SK-N-SH (cell line): ENCODE measurements around the gene POLR2B. TPM values are rescaled to one million over a fixed set of nuclear protein-coding genes. Genes with fewer than 3 reads are reported as not detected.

Experiments used
- CTCF ChIA-PET: fragments of 300-600, 350-600 bp; formaldehyde crosslinking; extraction: SDS; loops from one replicate; lab custom pipeline; 2021; lab: Yijun Ruan, JAX
- POLR2A ChIA-PET: fragments of 350-600 bp; sonication (Branson Sonifier 250); formaldehyde crosslinking; extraction: SDS; loops from one replicate; lab custom pipeline; 2020; ENCODE audit warnings: antibody characterized with exemption, inconsistent platforms; lab: Yijun Ruan, JAX
- DNase-seq: peaks from one replicate; pipeline ENCODE4 v3.0.0; 2012
- H2AFZ ChIP-seq: fragments of 200-600 bp; sonication (generic); 2 replicates; pipeline ENCODE4 v1.8.1; 2016; ENCODE audit warnings: antibody characterized with exemption, mild to moderate bottlenecking, low read depth
- H3F3A ChIP-seq: fragments of 200-600 bp; sonication (generic); replicated peaks from 2 replicates; pipeline ENCODE3; 2016; ENCODE audit warnings: antibody characterized with exemption, mild to moderate bottlenecking; ENCODE audit not compliant: insufficient read depth
- H3K27ac ChIP-seq, 2 experiments: fragments of 200-500 bp in 1 of 2; fragments of 200-600 bp in 1 of 2; sonication (Bioruptor generic) in 1 of 2; sonication (generic), shearing (Covaris generic) in 1 of 2; 2 replicates each; pipeline versions ENCODE4 v1.5.1 to v1.6.1; 2014 to 2016; ENCODE audit warnings: low read depth in 2 of 2, inconsistent platforms in 1 of 2, low read length in 1 of 2, mild to moderate bottlenecking in 1 of 2, mixed read lengths in 1 of 2
- H3K27me3 ChIP-seq: fragments of 200-600 bp; sonication (generic), shearing (Covaris generic); 2 replicates; pipeline ENCODE4 v1.6.1; 2016; ENCODE audit warnings: mixed run types; ENCODE audit not compliant: insufficient read depth
- H3K36me3 ChIP-seq, 2 experiments: fragments of 200-500 bp in 1 of 2; fragments of 200-600 bp in 1 of 2; sonication (Bioruptor generic) in 1 of 2; sonication (generic) in 1 of 2; replicated peaks in 1 of 2; 2 replicates each; pipeline versions ENCODE3 to v1.5.1; 2014 to 2016; ENCODE audit warnings: low read length in 1 of 2, mild to moderate bottlenecking in 1 of 2; ENCODE audit not compliant: insufficient read depth in 2 of 2, control insufficient read depth in 1 of 2
- H3K4me1 ChIP-seq, 2 experiments: fragments of 200-500 bp in 1 of 2; fragments of 200-600 bp in 1 of 2; sonication (Bioruptor generic) in 1 of 2; sonication (generic), shearing (Covaris generic) in 1 of 2; 2 replicates each; pipeline versions ENCODE4 v1.5.1 to v1.6.1; 2014 to 2016; ENCODE audit warnings: low read depth in 1 of 2, low read length in 1 of 2, mixed run types in 1 of 2; ENCODE audit not compliant: insufficient read depth in 2 of 2, control insufficient read depth in 1 of 2
- H3K4me2 ChIP-seq: fragments of 200-600 bp; sonication (generic), shearing (Covaris generic); 2 replicates; pipeline ENCODE4 v1.6.1; 2017; ENCODE audit warnings: mixed run types
- H3K4me3 ChIP-seq, 2 experiments: fragments of 200-500 bp in 1 of 2; fragments of 200-600 bp in 1 of 2; sonication (Bioruptor generic) in 1 of 2; sonication (generic), shearing (Covaris generic) in 1 of 2; 2 replicates each; pipeline versions ENCODE4 v1.5.1 to v1.8.1; 2014 to 2016; ENCODE audit warnings: low read depth in 2 of 2, inconsistent platforms in 1 of 2, low read length in 1 of 2, mild to moderate bottlenecking in 1 of 2, mixed read lengths in 1 of 2, moderate library complexity in 1 of 2
- H3K79me2 ChIP-seq: fragments of 200-600 bp; sonication (generic); 2 replicates; pipeline ENCODE4 v1.8.1; 2017; ENCODE audit warnings: mild to moderate bottlenecking; ENCODE audit not compliant: insufficient read depth
- H3K9ac ChIP-seq: fragments of 200-600 bp; sonication (generic); 2 replicates; pipeline ENCODE4 v1.6.1; 2017; ENCODE audit warnings: mixed run types
- H3K9me2 ChIP-seq: fragments of 200-600 bp; sonication (generic); 2 replicates; pipeline ENCODE4 v1.6.1; 2017; ENCODE audit warnings: mixed run types
- H3K9me3 ChIP-seq: fragments of 200-600 bp; sonication (generic); 2 replicates; pipeline ENCODE4 v1.6.1; 2017; ENCODE audit warnings: mixed run types, mild to moderate bottlenecking, moderate library complexity
- H4K20me1 ChIP-seq: fragments of 200-600 bp; sonication (generic); 2 replicates; pipeline ENCODE4 v1.6.1; 2017; ENCODE audit warnings: mild to moderate bottlenecking, mixed run types; ENCODE audit not compliant: insufficient read depth
- MXI1 ChIP-seq: IDR thresholded peaks from 2 replicates; pipeline ENCODE4 v1.6.1; 2012; ENCODE audit warnings: mild to moderate bottlenecking, low read depth, low read length, improper control_type of control experiment
- NFIC ChIP-seq: IDR thresholded peaks from 2 replicates; pipeline ENCODE4 v1.4.0; 2012; ENCODE audit warnings: borderline replicate concordance
- RCOR1 ChIP-seq: fragments of 150-350 bp; IDR thresholded peaks from 2 replicates; pipeline ENCODE4 v1.6.1; 2017; ENCODE audit warnings: antibody characterized with exemption, low read length
- SIN3A ChIP-seq: IDR thresholded peaks from 2 replicates; pipeline ENCODE4 v1.6.1; 2012; ENCODE audit warnings: low read depth, mild to moderate bottlenecking, low read length, moderate library complexity, borderline replicate concordance
- SMC3 ChIP-seq: IDR thresholded peaks from 2 replicates; pipeline ENCODE4 v1.6.1; 2012; ENCODE audit warnings: low read depth, low read length, improper control_type of control experiment
- WGBS: methylation state at CpG from one replicate; pipeline ENCODE4 v1.1.6; 2017; ENCODE audit warnings: low lambda C conversion rate; 5-methylcytosine and 5-hydroxymethylcytosine counted together
- polyA plus RNA-seq, 3 experiments: library from polyadenylated mRNA; depleted of rRNA; stranded (reverse); fragments of >200 nt; gene quantifications; 2 replicates each; pipeline ENCODE4 v1.2.3, GENCODE V29; 2012
- TF ChIP-seq, protein P1 (sequence below): IDR thresholded peaks from 2 replicates; pipeline ENCODE4 v1.4.0; 2012; ENCODE audit warnings: low read depth
- TF ChIP-seq, protein P2 (sequence below): fragments of 200-600 bp; sonication (generic); IDR thresholded peaks from 2 replicates; pipeline ENCODE4 v1.6.1; 2017; ENCODE audit warnings: antibody characterized with exemption, mild to moderate bottlenecking, moderate library complexity
- TF ChIP-seq, protein P3 (sequence below): IDR thresholded peaks from 2 replicates; pipeline ENCODE4 v1.6.1; 2012; ENCODE audit warnings: mild to moderate bottlenecking, low read depth, low read length, moderate library complexity
- TF ChIP-seq, protein P4 (sequence below): IDR thresholded peaks from 2 replicates; pipeline ENCODE4 v1.4.0; 2012; ENCODE audit warnings: low read depth, borderline replicate concordance

Gene POLR2B
- polyA plus RNA-seq, 1 of the 3 experiments (the other 2 are of a cell fraction) = 58.5 TPM

DNA sequence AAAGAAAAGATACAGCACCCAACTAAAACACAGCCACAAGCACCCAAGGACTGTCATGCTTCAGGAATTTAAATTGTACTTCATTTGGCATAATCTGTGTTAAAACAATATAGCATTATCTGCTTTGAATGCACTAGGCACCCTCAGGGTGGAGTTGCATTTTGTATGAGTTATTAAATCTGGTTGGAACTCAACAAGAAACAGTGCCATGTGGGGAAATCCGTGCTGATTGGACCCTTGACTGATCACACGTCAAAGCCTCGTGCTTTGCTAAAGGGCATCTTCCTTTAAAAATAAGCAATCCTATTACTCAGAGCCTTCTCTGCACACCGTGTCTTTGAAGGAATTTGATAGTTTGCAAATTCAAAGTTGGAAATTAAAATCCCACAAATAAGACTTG lies 96.0 kb downstream of the POLR2B start:
- no peaks in the 10 kb centered on the region for H3K79me2 ChIP-seq
- H3K4me3 ChIP-seq = no peak overlapping the region
- CTCF ChIA-PET = interaction anchor here (1.0 to 1.7 kb wide), 3 partner anchors 37 to 90 kb away, joined by 3 to 8 read pairs (median 3); no protein-coding TSS in a partner anchor

DNA sequence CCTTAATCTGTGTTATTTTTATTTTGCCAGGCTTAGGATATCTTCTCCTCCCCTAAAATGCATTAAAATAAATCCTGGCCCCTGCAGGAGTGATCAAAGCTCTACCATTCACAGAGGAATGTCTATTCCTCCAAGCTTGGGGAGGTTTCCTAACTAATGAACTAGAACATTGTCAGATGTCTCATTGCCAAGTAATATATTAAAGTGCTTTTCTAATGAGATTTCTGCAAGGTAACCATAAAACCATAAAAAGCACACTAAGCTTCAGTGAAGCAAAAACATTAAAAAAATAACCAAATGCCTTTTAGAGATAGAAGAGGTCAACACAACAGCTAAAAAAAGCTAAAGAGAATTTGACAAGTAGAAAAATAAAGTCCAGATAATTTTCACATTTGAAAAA lies 96.7 kb downstream of the POLR2B start:
- no peak overlapping the region; the same call in 1 of the 2 replicates for H2AFZ ChIP-seq
- H3K9me2 ChIP-seq = no peaks in the 10 kb centered on the region
- no peaks in the 10 kb centered on the region for H4K20me1 ChIP-seq
- no peaks in the 10 kb centered on the region for H3K9me3 ChIP-seq
- H3K27me3 ChIP-seq = no peaks in the 10 kb centered on the region
- CTCF ChIA-PET = interaction anchor here (1.0 to 1.7 kb wide), 4 partner anchors 16 to 89 kb away, joined by 3 to 5 read pairs (median 4); no protein-coding TSS in a partner anchor
- no peaks in the 10 kb centered on the region for H3K36me3 ChIP-seq
- TF ChIP-seq NFIC = no peak
- TF ChIP-seq, protein P1, sequence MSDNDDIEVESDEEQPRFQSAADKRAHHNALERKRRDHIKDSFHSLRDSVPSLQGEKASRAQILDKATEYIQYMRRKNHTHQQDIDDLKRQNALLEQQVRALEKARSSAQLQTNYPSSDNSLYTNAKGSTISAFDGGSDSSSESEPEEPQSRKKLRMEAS = no peak
- TF ChIP-seq, protein P2, sequence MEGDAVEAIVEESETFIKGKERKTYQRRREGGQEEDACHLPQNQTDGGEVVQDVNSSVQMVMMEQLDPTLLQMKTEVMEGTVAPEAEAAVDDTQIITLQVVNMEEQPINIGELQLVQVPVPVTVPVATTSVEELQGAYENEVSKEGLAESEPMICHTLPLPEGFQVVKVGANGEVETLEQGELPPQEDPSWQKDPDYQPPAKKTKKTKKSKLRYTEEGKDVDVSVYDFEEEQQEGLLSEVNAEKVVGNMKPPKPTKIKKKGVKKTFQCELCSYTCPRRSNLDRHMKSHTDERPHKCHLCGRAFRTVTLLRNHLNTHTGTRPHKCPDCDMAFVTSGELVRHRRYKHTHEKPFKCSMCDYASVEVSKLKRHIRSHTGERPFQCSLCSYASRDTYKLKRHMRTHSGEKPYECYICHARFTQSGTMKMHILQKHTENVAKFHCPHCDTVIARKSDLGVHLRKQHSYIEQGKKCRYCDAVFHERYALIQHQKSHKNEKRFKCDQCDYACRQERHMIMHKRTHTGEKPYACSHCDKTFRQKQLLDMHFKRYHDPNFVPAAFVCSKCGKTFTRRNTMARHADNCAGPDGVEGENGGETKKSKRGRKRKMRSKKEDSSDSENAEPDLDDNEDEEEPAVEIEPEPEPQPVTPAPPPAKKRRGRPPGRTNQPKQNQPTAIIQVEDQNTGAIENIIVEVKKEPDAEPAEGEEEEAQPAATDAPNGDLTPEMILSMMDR = no peak
- TF ChIP-seq, protein P3, sequence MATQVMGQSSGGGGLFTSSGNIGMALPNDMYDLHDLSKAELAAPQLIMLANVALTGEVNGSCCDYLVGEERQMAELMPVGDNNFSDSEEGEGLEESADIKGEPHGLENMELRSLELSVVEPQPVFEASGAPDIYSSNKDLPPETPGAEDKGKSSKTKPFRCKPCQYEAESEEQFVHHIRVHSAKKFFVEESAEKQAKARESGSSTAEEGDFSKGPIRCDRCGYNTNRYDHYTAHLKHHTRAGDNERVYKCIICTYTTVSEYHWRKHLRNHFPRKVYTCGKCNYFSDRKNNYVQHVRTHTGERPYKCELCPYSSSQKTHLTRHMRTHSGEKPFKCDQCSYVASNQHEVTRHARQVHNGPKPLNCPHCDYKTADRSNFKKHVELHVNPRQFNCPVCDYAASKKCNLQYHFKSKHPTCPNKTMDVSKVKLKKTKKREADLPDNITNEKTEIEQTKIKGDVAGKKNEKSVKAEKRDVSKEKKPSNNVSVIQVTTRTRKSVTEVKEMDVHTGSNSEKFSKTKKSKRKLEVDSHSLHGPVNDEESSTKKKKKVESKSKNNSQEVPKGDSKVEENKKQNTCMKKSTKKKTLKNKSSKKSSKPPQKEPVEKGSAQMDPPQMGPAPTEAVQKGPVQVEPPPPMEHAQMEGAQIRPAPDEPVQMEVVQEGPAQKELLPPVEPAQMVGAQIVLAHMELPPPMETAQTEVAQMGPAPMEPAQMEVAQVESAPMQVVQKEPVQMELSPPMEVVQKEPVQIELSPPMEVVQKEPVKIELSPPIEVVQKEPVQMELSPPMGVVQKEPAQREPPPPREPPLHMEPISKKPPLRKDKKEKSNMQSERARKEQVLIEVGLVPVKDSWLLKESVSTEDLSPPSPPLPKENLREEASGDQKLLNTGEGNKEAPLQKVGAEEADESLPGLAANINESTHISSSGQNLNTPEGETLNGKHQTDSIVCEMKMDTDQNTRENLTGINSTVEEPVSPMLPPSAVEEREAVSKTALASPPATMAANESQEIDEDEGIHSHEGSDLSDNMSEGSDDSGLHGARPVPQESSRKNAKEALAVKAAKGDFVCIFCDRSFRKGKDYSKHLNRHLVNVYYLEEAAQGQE = no peak
- no peak for TF ChIP-seq SMC3
- no peak for TF ChIP-seq SIN3A
- TF ChIP-seq MXI1 = no peak
- TF ChIP-seq, all 33 proteins: peak for 0
- POLR2A ChIA-PET = no interaction called here
- Histone ChIP-seq H3K9ac (no peak overlapping the region), H3K4me2 (no peak overlapping the region), H3K27ac (peak overlapping the region in 1 of 2 experiments; percentile 60; a peak in 2 of 4 replicates), H3K4me1 (peaks cover 0 to 21% of the 10 kb centered on the region in 2 experiments; a peak in 2 of 4 replicates), H3K4me3 (no peak overlapping the region), H3F3A (peaks cover 31% of the 10 kb centered on the region), H3K79me2 (no peaks in the 10 kb centered on the region)
- DNase-seq = no peak

More for the DNA sequence above, 96.0 kb downstream of the POLR2B start:
- Histone ChIP-seq H4K20me1 (no peaks in the 10 kb centered on the region), H3F3A (peaks cover 27% of the 10 kb centered on the region), H3K9ac (0 out of 2 replicates have a peak overlapping the region, but pooled peaks have one; percentile 25), H3K9me2 (no peaks in the 10 kb centered on the region), H3K4me1 (peaks cover 0 to 21% of the 10 kb centered on the region in 2 experiments; a peak in 2 of 4 replicates), H3K4me2 (0 out of 2 replicates have a peak overlapping the region, but pooled peaks have one; percentile 3), H3K27ac (peak overlapping the region in 1 of 2 experiments; percentile 60; a peak in 2 of 4 replicates), H3K36me3 (no peaks in the 10 kb centered on the region), H3K27me3 (no peaks in the 10 kb centered on the region), H3K9me3 (no peaks in the 10 kb centered on the region), H2AFZ (peak overlapping the region; percentile 36)
- DNase-seq = peak; percentile 24
- 19% methylated on average over 4 of the region's 4 CpGs for WGBS
- POLR2A ChIA-PET = no interaction called here
- TF ChIP-seq RCOR1 = no peak
- TF ChIP-seq, protein P1 = 0 out of 2 replicates have a peak, but pooled peaks have one; percentile 13
- TF ChIP-seq, protein P4, sequence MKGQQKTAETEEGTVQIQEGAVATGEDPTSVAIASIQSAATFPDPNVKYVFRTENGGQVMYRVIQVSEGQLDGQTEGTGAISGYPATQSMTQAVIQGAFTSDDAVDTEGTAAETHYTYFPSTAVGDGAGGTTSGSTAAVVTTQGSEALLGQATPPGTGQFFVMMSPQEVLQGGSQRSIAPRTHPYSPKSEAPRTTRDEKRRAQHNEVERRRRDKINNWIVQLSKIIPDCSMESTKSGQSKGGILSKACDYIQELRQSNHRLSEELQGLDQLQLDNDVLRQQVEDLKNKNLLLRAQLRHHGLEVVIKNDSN = peak; percentile 20; the same call in 1 of the 2 replicates
